PC-3 (cell line): Measurements from ENCODE around the gene MAD1L1. TPM values are rescaled to one million over a fixed set of nuclear protein-coding genes. Genes with fewer than 3 reads are reported as not detected.

Source experiments
- ATAC-seq: fragments of 200-7000 bp; cut with Tn5 transposase; 2 replicates; pipeline ENCODE4 v1.9.1; 2020; ENCODE audit warnings: mild to moderate bottlenecking, moderate library complexity
- BruUV-seq: library from RNA; stranded (reverse); fragments of 400-500 nt; replicated peaks from 2 replicates; lab custom pipeline; 2021; lab: Mats Ljungman, UMichigan
- CTCF ChIA-PET: fragments of 300-600 bp; sonication (Branson Sonifier 250); formaldehyde crosslinking; loops from one replicate; lab custom pipeline; 2022; ENCODE audit warnings: antibody characterized with exemption; lab: Charles Lee
- POLR2A ChIA-PET: fragments of 300-600 bp; sonication (Branson Sonifier 250); formaldehyde crosslinking; loops from one replicate; lab custom pipeline; 2022; ENCODE audit warnings: antibody characterized with exemption; ENCODE audit not compliant: unreplicated experiment; lab: Charles Lee
- DNase-seq: peaks from one replicate; pipeline ENCODE4 v3.0.0-alpha.2; 2015
- H2AFZ ChIP-seq: fragments of 300-600 bp; sonication (generic); 2 replicates; pipeline ENCODE4 v1.6.0; 2016; ENCODE audit warnings: antibody characterized with exemption, low read length
- H3F3A ChIP-seq: fragments of 300-600 bp; sonication (generic); one replicate; pipeline ENCODE4 v1.6.0; 2017; ENCODE audit warnings: antibody characterized with exemption, low read length, control low read depth, mild to moderate bottlenecking; ENCODE audit not compliant: unreplicated experiment
- H3K27ac ChIP-seq: fragments of 300-600 bp; sonication (generic); 2 replicates; pipeline ENCODE4 v1.5.1; 2016; ENCODE audit warnings: mild to moderate bottlenecking, low read length
- H3K27me3 ChIP-seq: fragments of 300-600 bp; sonication (generic); 2 replicates; pipeline ENCODE4 v1.6.1; 2016; ENCODE audit warnings: low read length, mixed read lengths
- H3K36me3 ChIP-seq: fragments of 300-600 bp; sonication (generic); 2 replicates; pipeline ENCODE4 v1.6.1; 2016; ENCODE audit warnings: low read depth, mixed run types, low read length, mixed read lengths
- H3K4me1 ChIP-seq: fragments of 300-600 bp; sonication (generic); 2 replicates; pipeline ENCODE4 v1.5.1; 2016; ENCODE audit warnings: low read length; ENCODE audit not compliant: insufficient read depth
- H3K4me2 ChIP-seq: fragments of 300-600 bp; sonication (generic); 2 replicates; pipeline ENCODE4 v1.6.0; 2016; ENCODE audit warnings: low read length
- H3K4me3 ChIP-seq: fragments of 300-600 bp; sonication (generic); 2 replicates; pipeline ENCODE4 v1.5.1; 2016; ENCODE audit warnings: mild to moderate bottlenecking, low read length, mixed read lengths
- H3K79me2 ChIP-seq: fragments of 300-600 bp; sonication (generic); 2 replicates; pipeline ENCODE4 v1.6.1; 2017; ENCODE audit warnings: low read length, mixed read lengths
- H3K9ac ChIP-seq: fragments of 300-600 bp; sonication (generic); 2 replicates; pipeline ENCODE4 v1.6.0; 2016; ENCODE audit warnings: mild to moderate bottlenecking, low read length
- H3K9me2 ChIP-seq: fragments of 300-600 bp; sonication (generic); replicated peaks from 2 replicates; pipeline ENCODE4 v1.6.1; 2016; ENCODE audit warnings: mixed run types, low read length, mixed read lengths
- H3K9me3 ChIP-seq: fragments of 300-600 bp; sonication (generic); 2 replicates; pipeline ENCODE4 v1.6.1; 2016; ENCODE audit warnings: low read length, mixed read lengths
- H4K20me1 ChIP-seq: fragments of 300-600 bp; sonication (generic); 2 replicates; pipeline ENCODE4 v1.6.1; 2016; ENCODE audit warnings: low read length, mixed read lengths
- CTCF ChIP-seq: fragments of 300-600 bp; sonication (generic); conservative IDR thresholded peaks from 2 replicates; pipeline ENCODE4 v1.5.1; 2017; ENCODE audit warnings: antibody characterized with exemption, low read depth, mild to moderate bottlenecking, low read length
- EZH2 ChIP-seq: fragments of 300-600 bp; sonication (generic); IDR thresholded peaks from one replicate; pipeline ENCODE4 v1.6.1; 2017; ENCODE audit warnings: antibody characterized with exemption, mild to moderate bottlenecking, low read length; ENCODE audit not compliant: unreplicated experiment
- EZH2phosphoT487 ChIP-seq: fragments of 300-600 bp; sonication (generic); IDR thresholded peaks from 2 replicates; pipeline ENCODE4 v1.6.1; 2018; ENCODE audit warnings: mild to moderate bottlenecking, antibody characterized with exemption, low read length, borderline replicate concordance
- intact Hi-C: fragments of 100-400 bp; cut with micrococcal nuclease; formaldehyde crosslinking; loops from 2 replicates; pipeline ENCODE4 v1.9.0; 2023
- total RNA-seq: library from RNA; depleted of rRNA; stranded (reverse); fragments of >200 nt; gene quantifications from 2 replicates; pipeline ENCODE4 v1.2.3, GENCODE V29; 2014

MAD1L1 gene
- total RNA-seq, 1 experiment from 2014 or later = 88.4 TPM

GRCh38 chr7:1845536-1846311, 387.0 kb downstream of the MAD1L1 start:
- no peaks in the 10 kb centered on the region for H3K9me2 ChIP-seq
- H3K27me3 ChIP-seq = no peaks in the 10 kb centered on the region
- H3K79me2 ChIP-seq = no peaks in the 10 kb centered on the region
- H3K4me2 ChIP-seq = no peak overlapping the region
- DNase-seq = no peak
- H3K4me3 ChIP-seq = no peak overlapping the region
- H3K9me3 ChIP-seq = no peaks in the 10 kb centered on the region
- TF ChIP-seq EZH2 (no peak), EZH2phosphoT487 (no peak), CTCF (no peak)
- no TSS peak for BruUV-seq
- no peaks in the 10 kb centered on the region for H3K36me3 ChIP-seq
- CTCF ChIA-PET = no interaction called here
- H3F3A ChIP-seq = no peaks in the 10 kb centered on the region
- POLR2A ChIA-PET = no interaction called here
- no peak overlapping the region for H2AFZ ChIP-seq
- no peaks in the 10 kb centered on the region for H4K20me1 ChIP-seq
- no peak overlapping the region for H3K9ac ChIP-seq
- no peaks in the 10 kb centered on the region for H3K4me1 ChIP-seq
- ATAC-seq = no peak
- H3K27ac ChIP-seq = no peak overlapping the region
- intact Hi-C loops = no loop called here

- Histone ChIP-seq H3K4me1 (no peaks in the 10 kb centered on the region), H3K79me2 (no peaks in the 10 kb centered on the region), H3K27me3 (no peaks in the 10 kb centered on the region), H4K20me1 (no peaks in the 10 kb centered on the region), H3K27ac (no peak overlapping the region), H3K36me3 (no peaks in the 10 kb centered on the region), H3K9me3 (no peaks in the 10 kb centered on the region), H3K4me3 (no peak overlapping the region), H2AFZ (no peak overlapping the region), H3K9ac (no peak overlapping the region), H3K4me2 (no peak overlapping the region), H3F3A (no peaks in the 10 kb centered on the region), H3K9me2 (no peaks in the 10 kb centered on the region)
- ChIA-PET CTCF (no interaction called here), POLR2A (no interaction called here)
- no peak for TF ChIP-seq EZH2
- TF ChIP-seq CTCF = no peak
- no peak for TF ChIP-seq EZH2phosphoT487
- intact Hi-C loops = no loop called here
- DNase-seq (no peak), ATAC-seq (no peak)
- BruUV-seq = no TSS peak
These were observed 387.8 kb downstream of the MAD1L1 start for GRCh38 chr7:1844951-1845390.

- Histone ChIP-seq H2AFZ (no peak overlapping the region), H3K4me2 (no peak overlapping the region), H3K27ac (no peak overlapping the region), H3K9me3 (no peaks in the 10 kb centered on the region), H3K27me3 (no peaks in the 10 kb centered on the region), H3F3A (no peaks in the 10 kb centered on the region), H3K9me2 (no peaks in the 10 kb centered on the region), H3K9ac (no peak overlapping the region), H3K36me3 (no peaks in the 10 kb centered on the region), H4K20me1 (no peaks in the 10 kb centered on the region), H3K79me2 (no peaks in the 10 kb centered on the region), H3K4me1 (no peaks in the 10 kb centered on the region), H3K4me3 (no peak overlapping the region)
- no peak for ATAC-seq
- TF ChIP-seq EZH2 (no peak), EZH2phosphoT487 (no peak), CTCF (no peak)
- ChIA-PET CTCF (no interaction called here), POLR2A (no interaction called here)
- no peak for DNase-seq
- no TSS peak for BruUV-seq
- intact Hi-C loops = no loop called here
These were observed 388.3 kb downstream of the MAD1L1 start for GRCh38 chr7:1844336-1844950.
